GM21529 (cell line): ENCODE data around the gene KIF5A.
A peak's percentile ranks its signal among the peaks of the same experiment; 100 is the strongest.
"Not testable (repeated sequence)": the region's sequence is repeated elsewhere in the genome, so short reads cannot be mapped to it uniquely, and the experiment has no call there.

Experiments used
- ATAC-seq: cut with Tn5 transposase; IDR thresholded peaks from one replicate; pipeline ENCODE4 v1.9.1; 2021; ENCODE audit not compliant: unreplicated experiment

The KIF5A gene

GRCh38 chr12:57617942-57618341 is 68.1 kb downstream of the KIF5A start:
- ATAC-seq = no peak

GRCh38 chr12:57618431-57618830 is 68.6 kb downstream of the KIF5A start:
- not testable (repeated sequence) for ATAC-seq

- no peak for ATAC-seq
Measured at GRCh38 chr12:57618966-57619433, 69.2 kb downstream of the KIF5A start.

GRCh38 chr12:57619434-57620244 is 69.8 kb downstream of the KIF5A start:
- ATAC-seq = no peak

GRCh38 chr12:57620245-57620935 is 70.5 kb downstream of the KIF5A start:
- ATAC-seq = no peak

GRCh38 chr12:57620936-57621496 is 71.2 kb downstream of the KIF5A start:
- no peak for ATAC-seq

GRCh38 chr12:57621497-57622292 is 71.9 kb downstream of the KIF5A start:
- peak; percentile 52 for ATAC-seq

- ATAC-seq = no peak
Measured at GRCh38 chr12:57622293-57623245, 72.7 kb downstream of the KIF5A start.

GRCh38 chr12:57623385-57623784 is 73.5 kb downstream of the KIF5A start:
- ATAC-seq = no peak

GRCh38 chr12:57623811-57624390 is 74.1 kb downstream of the KIF5A start:
- ATAC-seq = no peak

GRCh38 chr12:57624441-57625220 is 74.8 kb downstream of the KIF5A start:
- ATAC-seq = no peak

GRCh38 chr12:57625261-57626032 is 75.6 kb downstream of the KIF5A start:
- no peak for ATAC-seq

- ATAC-seq = no peak
Measured at GRCh38 chr12:57626111-57626920, 76.5 kb downstream of the KIF5A start.

- no peak for ATAC-seq
Measured at GRCh38 chr12:57626921-57627445, 77.1 kb downstream of the KIF5A start.

- ATAC-seq = no peak
Measured at GRCh38 chr12:57627501-57628279, 77.8 kb downstream of the KIF5A start.
